Measurements from ENCODE around the gene PCDHB10.
"Not testable (repeated sequence)": the region's sequence is repeated elsewhere in the genome, so short reads cannot be mapped to it uniquely, and the experiment has no call there.

Gene PCDHB10

DNA sequence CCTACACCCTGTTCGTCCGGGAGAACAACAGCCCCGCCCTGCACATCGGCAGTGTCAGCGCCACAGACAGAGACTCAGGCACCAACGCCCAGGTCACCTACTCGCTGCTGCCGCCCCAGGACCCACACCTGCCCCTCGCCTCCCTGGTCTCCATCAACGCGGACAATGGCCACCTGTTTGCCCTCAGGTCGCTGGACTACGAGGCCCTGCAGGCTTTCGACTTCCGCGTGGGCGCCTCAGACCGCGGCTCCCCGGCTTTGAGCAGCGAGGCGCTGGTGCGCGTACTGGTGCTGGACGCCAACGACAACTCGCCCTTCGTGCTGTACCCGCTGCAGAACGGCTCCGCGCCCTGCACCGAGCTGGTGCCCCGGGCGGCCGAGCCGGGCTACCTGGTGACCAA lies 3.5 kb upstream of the PCDHB10 start:
- not testable (repeated sequence) for DNase-seq (ENCODE audit: low read depth)

DNA sequence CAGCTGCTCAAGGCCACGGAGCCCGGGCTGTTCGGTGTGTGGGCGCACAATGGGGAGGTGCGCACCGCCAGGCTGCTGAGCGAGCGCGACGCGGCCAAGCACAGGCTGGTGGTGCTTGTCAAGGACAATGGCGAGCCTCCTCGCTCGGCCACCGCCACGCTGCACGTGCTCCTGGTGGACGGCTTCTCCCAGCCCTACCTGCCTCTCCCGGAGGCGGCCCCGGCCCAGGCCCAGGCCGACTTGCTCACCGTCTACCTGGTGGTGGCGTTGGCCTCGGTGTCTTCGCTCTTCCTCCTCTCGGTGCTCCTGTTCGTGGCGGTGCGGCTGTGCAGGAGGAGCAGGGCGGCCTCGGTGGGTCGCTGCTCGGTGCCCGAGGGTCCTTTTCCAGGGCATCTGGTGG lies 3.0 kb upstream of the PCDHB10 start:
- not testable (repeated sequence) for DNase-seq (ENCODE audit: low read depth)

DNA sequence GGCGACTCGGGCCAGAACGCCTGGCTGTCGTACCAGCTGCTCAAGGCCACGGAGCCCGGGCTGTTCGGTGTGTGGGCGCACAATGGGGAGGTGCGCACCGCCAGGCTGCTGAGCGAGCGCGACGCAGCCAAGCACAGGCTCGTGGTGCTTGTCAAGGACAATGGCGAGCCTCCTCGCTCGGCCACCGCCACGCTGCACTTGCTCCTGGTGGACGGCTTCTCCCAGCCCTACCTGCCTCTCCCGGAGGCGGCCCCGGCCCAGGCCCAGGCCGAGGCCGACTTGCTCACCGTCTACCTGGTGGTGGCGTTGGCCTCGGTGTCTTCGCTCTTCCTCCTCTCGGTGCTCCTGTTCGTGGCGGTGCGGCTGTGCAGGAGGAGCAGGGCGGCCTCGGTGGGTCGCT lies 2.2 kb downstream of the PCDHB10 start:
- DNase-seq (ENCODE audit: low read depth): not testable (repeated sequence)

DNA sequence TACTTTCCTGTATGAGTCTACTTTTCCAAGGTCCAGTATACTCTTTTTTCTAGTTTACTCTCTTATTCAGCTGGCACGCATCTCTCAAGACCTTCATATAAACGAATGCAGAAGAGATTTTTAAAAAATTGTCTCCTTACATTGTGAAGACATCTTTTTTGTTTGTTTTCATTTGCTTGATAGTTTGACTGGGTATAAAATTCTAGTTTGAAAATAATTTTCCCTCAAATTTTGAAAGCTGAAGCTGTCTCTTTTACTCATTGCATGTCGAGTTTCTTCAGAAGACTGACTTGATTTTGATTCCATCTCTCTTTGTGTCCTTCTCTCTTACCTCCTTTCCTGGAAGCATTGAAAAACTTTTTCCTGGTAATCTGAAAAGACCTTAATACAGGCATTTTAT lies 4.2 kb downstream of the PCDHB10 start:
- DNase-seq (ENCODE audit: low read depth): no peak

DNA sequence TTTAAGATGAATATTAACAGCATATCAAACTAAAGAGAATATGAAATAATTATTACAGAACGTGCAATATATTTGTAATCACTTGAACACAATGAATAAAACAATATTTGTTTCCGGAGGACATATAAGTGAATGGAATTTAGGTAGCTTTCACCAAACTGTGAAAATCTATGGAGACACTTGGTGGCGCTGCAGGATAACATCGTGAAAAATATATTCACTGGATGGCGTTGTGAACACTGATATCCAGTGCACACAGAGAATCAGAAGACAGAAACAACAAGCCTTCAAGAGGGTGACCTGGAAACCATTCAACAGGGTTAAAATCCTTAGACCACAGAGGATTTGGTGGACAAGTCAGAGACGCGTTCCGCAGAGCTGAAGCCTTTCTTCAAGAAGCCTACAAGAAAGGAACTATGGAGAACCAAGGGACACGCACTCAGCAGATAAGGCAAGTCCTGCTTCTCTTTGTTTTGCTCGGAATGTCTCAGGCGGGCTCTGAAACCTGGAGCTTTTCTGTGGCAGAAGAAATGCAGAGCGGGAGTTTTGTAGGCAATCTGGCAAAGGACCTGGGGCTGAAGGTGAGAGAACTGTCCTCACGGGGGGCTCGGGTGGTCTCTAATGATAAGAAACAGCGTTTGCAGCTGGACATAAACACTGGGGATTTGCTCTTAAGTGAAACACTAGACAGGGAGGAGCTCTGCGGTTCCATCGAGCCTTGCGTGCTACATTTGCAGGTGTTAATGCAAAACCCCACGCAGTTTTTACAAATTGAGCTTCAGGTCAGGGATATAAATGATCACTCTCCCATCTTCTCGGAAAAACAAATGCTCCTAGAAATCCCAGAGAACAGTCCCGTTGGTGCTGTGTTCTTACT lies 7.4 kb downstream of the PCDHB10 start, which contains the start of gene PCDHB11:
TSS of gene PCDHB11 (plus strand) at position 269 of the 877 bp plus-strand sequence. CDS start at position 417, 148 bp downstream.
- DNase-seq (ENCODE audit: low read depth): no peak

DNA sequence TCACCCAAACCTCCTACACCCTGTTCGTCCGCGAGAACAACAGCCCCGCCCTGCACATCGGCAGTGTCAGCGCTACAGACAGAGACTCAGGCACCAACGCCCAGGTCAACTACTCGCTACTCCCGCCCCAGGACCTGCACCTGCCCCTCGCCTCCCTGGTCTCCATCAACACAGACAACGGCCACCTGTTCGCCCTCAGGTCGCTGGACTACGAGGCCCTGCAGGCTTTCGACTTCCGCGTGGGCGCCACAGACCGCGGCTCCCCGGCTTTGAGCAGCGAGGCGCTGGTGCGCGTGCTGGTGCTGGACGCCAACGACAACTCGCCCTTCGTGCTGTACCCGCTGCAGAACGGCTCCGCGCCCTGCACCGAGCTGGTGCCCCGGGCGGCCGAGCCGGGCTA lies 9.0 kb downstream of the PCDHB10 start:
- not testable (repeated sequence) for DNase-seq (ENCODE audit: low read depth)

DNA sequence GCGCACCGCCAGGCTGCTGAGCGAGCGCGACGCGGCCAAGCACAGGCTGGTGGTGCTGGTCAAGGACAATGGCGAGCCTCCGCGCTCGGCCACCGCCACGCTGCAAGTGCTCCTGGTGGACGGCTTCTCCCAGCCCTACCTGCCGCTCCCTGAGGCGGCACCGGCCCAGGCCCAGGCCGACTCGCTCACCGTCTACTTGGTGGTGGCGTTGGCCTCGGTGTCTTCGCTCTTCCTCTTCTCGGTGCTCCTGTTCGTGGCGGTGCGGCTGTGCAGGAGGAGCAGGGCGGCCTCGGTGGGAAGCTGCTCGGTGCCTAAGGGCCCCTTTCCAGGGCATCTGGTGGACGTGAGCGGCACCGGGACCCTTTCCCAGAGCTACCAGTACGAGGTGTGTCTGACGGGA lies 9.5 kb downstream of the PCDHB10 start:
- DNase-seq (ENCODE audit: low read depth): not testable (repeated sequence)

DNA sequence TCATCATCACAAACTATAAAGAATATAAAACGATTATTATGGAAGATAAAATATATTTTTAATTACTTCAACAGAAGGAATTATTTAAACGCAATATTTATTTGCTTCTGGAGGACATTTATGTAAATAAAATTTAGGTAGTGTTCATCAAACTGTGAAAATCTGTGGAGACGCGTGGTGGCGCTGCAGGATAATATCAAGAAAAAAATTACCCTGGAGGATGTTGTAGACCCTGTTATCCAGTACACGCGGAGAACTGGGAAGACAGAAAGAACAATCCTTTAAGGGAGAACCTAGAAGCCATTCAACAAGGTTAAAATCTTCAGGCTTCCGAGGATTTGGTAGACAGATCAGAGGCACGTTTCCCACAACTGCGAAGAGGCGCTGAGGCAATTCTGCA lies 16.3 kb downstream of the PCDHB10 start, which contains the start of gene PCDHB12:
TSS of gene PCDHB12 (plus strand) at position 242 of the 400 bp plus-strand sequence. CDS start 189 bp downstream, outside the sequence.
- no peak for DNase-seq (ENCODE audit: low read depth)

DNA sequence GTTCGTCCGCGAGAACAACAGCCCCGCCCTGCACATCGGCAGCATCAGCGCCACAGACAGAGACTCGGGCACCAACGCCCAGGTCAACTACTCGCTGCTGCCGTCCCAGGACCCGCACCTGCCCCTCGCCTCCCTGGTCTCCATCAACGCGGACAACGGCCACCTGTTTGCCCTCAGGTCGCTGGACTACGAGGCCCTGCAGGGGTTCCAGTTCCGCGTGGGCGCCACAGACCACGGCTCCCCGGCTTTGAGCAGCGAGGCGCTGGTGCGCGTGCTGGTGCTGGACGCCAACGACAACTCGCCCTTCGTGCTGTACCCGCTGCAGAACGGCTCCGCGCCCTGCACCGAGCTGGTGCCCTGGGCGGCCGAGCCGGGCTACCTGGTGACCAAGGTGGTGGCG lies 18.1 kb downstream of the PCDHB10 start:
- not testable (repeated sequence) for DNase-seq (ENCODE audit: low read depth)

DNA sequence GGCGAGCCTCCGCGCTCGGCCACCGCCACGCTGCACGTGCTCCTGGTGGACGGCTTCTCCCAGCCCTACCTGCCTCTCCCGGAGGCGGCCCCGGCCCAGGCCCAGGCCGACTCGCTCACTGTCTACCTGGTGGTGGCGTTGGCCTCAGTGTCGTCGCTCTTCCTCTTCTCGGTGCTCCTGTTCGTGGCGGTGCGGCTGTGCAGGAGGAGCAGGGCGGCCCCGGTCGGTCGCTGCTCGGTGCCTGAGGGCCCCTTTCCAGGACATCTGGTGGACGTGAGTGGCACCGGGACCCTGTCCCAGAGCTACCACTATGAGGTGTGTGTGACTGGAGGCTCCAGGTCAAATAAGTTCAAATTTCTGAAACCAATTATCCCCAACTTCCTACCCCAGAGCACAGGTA lies 18.7 kb downstream of the PCDHB10 start:
- DNase-seq (ENCODE audit: low read depth): not testable (repeated sequence)

DNA sequence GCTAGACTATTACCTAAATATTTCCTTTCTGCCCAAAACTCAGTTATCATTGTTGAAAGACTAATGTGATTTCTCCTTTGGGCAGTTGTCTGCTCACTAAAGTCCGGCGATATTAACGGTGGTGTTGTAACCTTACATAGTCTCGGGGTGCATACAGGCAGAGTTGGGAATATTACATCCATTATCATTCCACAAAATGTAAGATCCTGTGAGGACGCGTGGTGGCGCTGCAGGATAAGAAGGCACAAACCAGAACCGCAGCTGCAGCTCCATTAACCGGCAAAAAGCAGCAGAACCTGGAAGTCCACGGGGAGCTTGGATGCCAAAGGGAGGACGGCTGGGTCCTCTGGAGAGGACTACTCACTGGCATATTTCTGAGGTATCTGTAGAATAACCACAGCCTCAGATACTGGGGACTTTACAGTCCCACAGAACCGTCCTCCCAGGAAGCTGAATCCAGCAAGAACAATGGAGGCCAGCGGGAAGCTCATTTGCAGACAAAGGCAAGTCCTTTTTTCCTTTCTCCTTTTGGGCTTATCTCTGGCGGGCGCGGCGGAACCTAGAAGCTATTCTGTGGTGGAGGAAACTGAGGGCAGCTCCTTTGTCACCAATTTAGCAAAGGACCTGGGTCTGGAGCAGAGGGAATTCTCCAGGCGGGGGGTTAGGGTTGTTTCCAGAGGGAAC lies 21.6 kb downstream of the PCDHB10 start, which contains the start of gene PCDHB13:
TSS of gene PCDHB13 (plus strand) at position 264 of the 684 bp plus-strand sequence. CDS start at position 469, 205 bp downstream.
- not testable (repeated sequence) for DNase-seq (ENCODE audit: low read depth)

DNA sequence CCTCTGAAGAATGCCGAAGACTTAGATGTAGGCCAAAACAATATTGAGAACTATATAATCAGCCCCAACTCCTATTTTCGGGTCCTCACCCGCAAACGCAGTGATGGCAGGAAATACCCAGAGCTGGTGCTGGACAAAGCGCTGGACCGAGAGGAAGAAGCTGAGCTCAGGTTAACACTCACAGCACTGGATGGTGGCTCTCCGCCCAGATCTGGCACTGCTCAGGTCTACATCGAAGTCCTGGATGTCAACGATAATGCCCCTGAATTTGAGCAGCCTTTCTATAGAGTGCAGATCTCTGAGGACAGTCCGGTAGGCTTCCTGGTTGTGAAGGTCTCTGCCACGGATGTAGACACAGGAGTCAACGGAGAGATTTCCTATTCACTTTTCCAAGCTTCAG lies 22.4 kb downstream of the PCDHB10 start:
- not testable (repeated sequence) for DNase-seq (ENCODE audit: low read depth)

DNA sequence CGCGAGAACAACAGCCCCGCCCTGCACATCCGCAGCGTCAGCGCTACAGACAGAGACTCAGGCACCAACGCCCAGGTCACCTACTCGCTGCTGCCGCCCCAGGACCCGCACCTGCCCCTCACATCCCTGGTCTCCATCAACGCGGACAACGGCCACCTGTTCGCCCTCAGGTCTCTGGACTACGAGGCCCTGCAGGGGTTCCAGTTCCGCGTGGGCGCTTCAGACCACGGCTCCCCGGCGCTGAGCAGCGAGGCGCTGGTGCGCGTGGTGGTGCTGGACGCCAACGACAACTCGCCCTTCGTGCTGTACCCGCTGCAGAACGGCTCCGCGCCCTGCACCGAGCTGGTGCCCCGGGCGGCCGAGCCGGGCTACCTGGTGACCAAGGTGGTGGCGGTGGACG lies 23.4 kb downstream of the PCDHB10 start:
- DNase-seq (ENCODE audit: low read depth): not testable (repeated sequence)

DNA sequence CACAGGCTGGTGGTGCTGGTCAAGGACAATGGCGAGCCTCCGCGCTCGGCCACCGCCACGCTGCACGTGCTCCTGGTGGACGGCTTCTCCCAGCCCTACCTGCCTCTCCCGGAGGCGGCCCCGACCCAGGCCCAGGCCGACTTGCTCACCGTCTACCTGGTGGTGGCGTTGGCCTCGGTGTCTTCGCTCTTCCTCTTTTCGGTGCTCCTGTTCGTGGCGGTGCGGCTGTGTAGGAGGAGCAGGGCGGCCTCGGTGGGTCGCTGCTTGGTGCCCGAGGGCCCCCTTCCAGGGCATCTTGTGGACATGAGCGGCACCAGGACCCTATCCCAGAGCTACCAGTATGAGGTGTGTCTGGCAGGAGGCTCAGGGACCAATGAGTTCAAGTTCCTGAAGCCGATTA lies 23.9 kb downstream of the PCDHB10 start:
- not testable (repeated sequence) for DNase-seq (ENCODE audit: low read depth)

DNA sequence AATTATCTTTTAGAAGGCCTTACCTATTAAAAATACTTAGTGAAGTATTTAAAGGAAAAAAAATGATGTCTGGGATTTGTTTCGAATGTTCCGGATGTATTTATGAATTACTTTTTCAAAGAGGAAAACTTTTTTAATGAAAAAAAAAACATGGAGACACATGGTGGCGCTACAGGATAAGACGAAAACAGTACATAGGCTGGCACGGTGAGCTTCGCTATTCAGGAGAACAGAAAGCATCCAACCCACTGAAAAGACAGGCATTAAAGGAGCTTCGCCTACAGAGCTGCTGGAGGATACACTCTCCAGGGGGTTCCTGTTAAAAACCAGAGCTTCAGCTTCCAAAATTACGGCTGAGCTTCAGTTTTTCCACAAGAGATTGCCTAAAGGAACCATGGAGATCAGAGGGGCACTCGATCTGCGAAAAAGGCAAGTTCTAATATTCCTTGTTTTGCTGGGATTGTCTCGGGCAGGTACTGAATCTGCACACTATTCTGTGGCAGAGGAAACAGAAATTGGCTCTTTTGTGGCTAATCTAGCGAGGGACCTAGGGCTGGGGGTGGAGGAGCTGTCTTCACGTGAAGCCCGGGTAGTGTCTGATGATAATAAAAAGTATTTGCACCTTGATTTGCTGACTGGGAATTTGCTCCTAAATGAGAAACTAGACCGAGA lies 31.1 kb downstream of the PCDHB10 start, which contains the start of gene PCDHB14:
TSS of gene PCDHB14 (plus strand) at position 232 of the 672 bp plus-strand sequence. CDS start at position 395, 163 bp downstream.
- DNase-seq (ENCODE audit: low read depth): no peak

DNA sequence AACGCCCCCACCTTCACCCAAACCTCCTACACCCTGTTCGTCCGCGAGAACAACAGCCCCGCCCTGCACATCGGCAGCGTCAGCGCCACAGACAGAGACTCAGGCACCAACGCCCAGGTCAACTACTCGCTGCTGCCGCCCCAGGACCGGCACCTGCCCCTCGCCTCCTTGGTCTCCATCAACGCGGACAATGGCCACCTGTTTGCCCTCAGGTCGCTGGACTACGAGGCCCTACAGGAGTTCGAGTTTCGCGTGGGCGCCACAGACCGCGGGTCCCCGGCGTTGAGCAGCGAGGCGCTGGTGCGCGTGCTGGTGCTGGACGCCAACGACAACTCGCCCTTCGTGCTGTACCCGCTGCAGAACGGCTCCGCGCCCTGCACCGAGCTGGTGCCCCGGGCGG lies 32.7 kb downstream of the PCDHB10 start:
- not testable (repeated sequence) for DNase-seq (ENCODE audit: low read depth)

DNA sequence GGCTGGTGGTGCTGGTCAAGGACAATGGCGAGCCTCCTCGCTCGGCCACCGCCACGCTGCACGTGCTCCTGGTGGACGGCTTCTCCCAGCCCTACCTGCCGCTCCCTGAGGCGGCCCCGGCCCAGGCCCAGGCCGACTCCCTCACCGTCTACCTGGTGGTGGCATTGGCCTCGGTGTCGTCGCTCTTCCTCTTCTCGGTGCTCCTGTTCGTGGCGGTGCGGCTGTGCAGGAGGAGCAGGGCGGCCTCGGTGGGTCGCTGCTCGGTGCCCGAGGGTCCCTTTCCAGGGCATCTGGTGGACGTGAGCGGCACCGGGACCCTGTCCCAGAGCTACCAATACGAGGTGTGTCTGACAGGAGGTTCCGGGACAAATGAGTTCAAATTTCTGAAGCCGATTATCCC lies 33.3 kb downstream of the PCDHB10 start:
- DNase-seq (ENCODE audit: low read depth): not testable (repeated sequence)

DNA sequence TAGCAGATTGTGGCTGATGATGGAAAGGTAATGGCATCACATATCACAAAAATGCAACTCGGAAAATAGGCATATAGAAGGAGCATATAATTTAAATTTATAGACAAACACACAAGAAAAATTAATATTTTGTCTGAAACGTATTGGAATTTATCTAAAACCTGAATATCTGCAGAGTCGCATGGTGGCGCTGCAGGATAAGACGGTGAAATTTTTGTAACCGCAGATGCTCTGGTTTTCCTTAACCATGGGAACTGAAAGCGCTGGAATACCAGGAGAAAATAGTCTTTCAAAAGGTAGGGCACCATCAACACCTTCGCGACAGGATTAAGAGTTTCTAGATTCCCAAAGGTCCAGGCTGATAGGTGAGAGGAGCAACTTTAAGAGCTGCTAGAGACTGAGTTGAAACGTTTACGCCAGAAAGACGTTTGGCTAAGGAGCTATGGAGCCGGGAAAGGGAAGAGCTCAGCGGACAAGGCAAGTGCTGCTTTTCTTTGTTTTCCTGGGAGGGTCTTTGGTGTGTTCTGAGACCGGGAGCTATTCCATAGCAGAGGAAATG lies 42.0 kb downstream of the PCDHB10 start:
- DNase-seq (ENCODE audit: low read depth): no peak

DNA sequence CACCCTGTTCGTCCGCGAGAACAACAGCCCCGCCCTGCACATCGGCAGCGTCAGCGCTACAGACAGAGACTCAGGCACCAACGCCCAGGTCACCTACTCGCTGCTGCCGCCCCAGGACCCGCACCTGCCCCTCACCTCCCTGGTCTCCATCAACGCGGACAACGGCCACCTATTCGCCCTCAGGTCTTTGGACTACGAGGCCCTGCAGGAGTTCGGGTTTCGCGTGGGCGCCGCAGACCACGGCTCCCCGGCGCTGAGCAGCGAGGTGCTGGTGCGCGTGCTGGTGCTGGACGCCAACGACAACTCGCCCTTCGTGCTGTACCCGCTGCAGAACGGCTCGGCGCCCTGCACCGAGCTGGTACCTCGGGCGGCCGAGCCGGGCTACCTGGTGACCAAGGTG lies 43.8 kb downstream of the PCDHB10 start:
- DNase-seq (ENCODE audit: low read depth): not testable (repeated sequence)

DNA sequence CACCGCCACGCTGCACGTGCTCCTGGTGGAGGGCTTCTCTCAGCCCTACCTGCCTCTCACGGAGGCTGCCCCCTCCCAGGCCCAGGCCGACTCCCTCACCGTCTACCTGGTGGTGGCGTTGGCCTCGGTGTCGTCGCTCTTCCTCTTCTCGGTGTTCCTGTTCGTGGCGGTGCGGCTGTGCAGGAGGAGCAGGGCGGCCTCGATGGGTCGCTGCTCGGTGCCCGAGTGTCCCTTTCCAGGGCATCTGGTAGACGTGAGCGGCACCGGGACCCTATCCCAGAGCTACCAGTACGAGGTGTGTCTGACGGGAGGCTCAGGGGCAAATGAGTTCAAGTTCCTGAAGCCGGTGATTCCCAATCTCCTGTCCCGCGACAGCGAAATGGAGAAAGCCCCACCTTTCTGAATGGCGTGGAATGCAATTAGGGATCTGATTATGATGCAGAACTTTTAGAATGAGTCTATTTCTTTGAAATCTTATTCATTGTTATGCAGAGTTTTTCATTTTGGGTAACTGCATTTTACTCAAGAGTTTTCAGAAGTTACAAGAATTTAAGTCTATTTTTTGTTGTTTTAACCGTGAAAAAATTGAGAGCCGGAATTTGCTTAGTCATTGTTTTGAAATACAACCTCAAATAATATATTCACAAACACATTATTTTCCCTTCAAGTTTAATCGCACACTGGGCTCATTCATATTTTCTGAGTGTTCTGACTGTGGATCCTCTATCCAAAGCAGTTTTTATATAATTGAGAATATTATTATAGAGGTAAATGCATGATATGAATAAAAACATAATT lies 44.6 kb downstream of the PCDHB10 start:
- DNase-seq (ENCODE audit: low read depth): no peak

DNA sequence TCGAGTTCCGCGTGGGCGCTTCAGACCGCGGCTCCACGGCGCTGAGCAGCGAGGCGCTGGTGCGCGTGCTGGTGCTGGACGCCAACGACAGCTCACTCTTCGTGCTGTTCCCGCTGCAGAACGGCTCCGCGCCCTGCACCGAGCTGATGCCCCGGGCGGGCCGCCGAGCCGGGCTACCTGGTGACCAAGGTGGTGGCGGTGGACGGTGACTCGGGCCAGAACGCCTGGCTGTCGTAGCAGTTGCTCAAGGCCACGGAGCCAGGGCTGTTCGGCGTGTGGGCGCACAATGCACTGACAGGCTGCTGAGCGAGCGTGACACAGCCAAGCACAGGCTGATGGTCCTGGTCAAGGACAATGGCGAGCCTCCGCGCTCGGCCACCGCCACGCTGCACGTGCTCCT lies 49.3 kb downstream of the PCDHB10 start:
- no peak for DNase-seq (ENCODE audit: low read depth)
